Activated CD4-positive, alpha-beta T cell treated with anti-CD3 and anti-CD28 coated beads, Interleukin-2, amount 50 U/mL, for 16 hours (primary cell): Measurements from ENCODE around the gene CDH22.

Source experiments
- DNase-seq: peaks from one replicate; pipeline ENCODE4 v3.0.0-alpha.2; 2020

Gene CDH22

DNA sequence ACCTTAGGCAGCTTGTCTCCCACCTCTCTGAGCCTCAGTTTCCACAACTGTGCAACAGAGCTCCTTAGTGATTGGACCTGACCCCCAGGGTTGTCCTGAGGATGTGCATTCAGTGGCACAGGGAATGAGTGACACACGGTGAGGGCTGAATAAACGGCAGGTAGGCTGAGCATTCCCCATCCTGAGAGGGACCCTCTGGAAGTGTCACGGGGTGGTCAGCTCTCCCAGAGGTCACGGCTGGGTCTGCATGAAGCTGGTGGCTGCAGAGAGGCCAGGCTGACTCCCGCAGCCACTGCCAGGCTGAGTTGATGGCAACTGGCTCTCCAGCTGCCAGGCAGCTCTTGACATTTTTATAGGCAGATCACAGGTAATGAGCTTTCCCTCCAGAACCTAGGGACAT lies 147.6 kb downstream of the CDH22 start:
- no peak for DNase-seq

DNA sequence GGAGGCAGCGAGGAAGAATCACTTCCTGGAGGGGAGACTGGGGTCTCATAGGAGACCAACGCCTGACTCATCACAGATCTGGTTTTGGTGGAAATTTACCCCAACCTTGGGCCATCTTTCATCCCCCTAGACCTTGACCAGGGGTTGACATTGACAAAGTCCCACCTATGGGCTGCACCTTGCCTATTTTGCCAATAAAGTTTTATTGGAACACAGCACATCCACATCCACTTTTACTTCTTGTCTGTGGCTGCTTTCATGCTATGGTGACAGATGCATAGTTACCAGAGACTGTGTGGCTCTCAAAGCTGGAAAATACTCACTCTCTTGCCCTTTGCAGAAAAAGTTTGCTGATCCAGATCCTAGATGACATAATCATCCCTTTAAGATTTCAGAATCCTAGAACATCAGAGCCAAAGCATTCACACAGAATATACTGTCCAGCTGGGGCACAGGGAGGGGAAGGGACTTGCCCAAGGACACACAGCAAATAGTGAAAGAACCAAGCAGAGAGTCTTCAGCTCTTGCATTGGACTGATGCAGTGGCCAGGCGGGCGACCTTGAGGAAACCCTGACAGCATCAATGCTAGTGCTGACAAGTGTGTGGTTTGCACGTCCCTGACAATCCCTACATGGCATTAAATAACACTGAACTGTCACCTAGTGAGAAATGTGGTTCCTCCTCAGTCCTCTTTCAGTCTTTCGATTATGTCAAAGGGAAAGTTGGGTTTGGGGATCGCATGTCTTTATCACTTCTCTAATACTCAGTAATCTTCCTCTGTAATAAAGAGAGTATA lies 149.0 kb downstream of the CDH22 start:
- no peak for DNase-seq

DNA sequence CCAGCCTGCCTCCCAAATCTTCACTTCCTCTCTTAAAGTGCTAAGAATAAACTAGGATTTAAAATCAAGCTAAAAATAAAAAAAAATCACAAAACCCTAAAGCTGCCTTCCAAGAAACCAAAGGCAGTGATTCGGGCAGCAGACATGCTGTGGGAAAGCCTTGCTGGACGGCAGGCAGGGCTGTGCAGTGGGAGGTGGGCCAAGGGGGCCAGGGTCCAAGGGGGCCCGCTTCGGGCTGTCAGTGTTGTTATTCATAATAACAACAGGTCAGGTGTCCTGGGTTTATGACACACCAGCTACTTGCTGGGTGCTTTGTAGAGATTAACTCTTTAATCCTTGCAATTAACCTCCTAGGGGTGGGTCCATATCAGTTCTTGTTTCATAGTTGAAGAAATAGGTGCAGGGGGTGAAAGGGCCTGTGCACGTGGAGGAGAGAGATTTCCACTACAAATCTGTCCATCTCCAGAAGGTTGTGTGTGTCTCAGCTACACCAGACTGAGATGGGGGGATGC lies 149.8 kb downstream of the CDH22 start:
- no peak for DNase-seq

DNA sequence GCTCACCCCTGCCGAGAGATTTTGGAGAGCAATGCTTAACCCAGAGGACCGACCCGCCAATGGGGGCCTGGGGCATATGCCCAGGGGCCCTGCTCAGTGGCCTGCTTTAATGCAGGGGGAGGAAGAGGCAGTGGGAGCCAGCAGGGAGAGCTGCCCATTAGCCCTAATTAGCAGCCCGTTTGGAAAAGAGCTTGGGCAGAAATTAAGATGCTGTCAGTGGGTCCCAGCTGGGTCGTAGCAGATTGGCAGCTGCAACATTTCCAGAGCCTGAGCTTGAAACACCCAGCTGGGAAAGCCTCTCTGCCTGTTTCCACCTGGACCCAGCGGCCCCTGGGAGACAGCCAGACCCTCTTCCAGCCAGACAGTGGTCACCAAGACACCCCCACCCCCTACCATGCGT lies 150.7 kb downstream of the CDH22 start:
- no peak for DNase-seq

DNA sequence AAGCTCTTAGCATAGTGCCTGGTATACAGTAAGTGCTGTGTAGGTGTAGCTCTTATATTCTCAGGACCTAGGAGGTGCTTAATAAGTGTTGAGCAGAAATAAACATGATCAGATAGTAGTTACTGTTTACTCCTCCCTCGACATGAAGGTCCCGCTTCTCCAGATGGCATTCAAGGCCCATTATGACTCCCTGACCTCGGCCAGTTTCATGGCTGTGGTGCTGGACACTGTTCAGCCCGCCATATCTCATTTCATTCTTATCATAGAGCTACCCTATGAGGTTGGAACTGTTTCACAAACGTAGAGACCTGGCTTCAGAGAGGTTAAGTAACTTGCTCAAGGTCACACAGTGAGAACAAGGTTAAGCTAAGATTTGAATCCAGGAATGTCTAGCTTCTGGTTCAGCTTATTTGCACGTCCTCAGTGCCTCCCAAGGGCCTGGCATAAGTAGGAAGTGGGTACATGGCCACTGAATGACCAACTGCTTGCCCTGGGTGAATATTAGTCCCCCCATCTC lies 151.2 kb downstream of the CDH22 start:
- no peak for DNase-seq

DNA sequence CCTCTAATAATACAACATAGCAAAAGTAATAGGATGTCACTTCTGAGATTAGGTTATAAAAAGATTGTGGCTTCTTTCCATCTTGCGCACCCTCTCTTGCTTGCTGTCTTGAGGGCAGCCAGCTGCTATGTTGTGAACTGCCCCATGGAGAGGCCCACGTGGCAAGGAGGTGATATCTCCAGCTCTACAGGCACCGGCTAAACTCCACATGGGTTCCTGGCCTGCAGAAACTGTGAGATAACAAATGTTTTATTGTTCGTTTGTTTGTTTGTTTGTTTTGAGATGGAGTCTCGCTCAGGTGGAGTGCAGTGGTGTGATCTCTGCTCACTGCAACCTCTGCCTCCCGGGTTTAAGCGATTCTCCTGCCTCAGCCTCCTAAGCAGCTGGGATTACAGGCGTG lies 152.2 kb downstream of the CDH22 start:
- no peak for DNase-seq

DNA sequence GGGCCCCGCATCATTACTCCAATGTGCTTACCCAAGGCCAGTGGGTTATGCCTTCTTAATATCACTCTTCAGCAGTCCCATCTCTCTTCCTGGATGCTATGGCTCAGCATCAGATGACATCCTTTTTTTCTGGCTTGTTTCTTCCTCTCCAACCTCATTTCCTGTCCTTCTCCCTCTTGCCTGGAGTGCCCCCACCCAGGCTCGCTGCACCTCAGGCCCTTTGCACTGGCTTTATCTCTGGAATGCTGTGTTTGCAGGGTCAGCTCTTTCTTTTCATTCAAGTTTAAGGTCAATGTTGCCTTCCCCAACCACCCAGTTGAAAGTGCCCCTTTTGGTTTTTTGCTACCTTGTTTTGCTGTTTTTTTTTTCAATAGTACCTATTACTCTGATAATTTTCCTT lies 153.5 kb downstream of the CDH22 start:
- no peak for DNase-seq

DNA sequence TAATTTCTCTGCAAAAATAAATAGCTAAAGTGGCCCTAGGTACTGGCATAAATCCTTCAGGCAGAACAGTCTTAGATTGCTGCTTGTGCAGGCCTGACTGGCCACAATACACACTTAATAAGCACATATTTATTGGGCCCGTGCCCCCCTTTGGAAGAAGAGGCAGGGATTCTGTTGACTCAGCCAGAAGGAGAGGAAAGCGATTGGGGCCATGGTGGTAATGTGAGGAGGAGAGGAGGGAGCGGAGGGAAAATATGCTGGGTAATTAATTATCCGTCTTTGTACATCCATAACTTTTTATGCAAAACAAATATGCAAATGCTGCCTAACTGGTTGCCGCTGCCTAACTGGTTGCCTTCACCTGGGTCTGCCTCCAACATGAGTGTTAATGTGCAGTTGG lies 154.0 kb downstream of the CDH22 start:
- no peak for DNase-seq

DNA sequence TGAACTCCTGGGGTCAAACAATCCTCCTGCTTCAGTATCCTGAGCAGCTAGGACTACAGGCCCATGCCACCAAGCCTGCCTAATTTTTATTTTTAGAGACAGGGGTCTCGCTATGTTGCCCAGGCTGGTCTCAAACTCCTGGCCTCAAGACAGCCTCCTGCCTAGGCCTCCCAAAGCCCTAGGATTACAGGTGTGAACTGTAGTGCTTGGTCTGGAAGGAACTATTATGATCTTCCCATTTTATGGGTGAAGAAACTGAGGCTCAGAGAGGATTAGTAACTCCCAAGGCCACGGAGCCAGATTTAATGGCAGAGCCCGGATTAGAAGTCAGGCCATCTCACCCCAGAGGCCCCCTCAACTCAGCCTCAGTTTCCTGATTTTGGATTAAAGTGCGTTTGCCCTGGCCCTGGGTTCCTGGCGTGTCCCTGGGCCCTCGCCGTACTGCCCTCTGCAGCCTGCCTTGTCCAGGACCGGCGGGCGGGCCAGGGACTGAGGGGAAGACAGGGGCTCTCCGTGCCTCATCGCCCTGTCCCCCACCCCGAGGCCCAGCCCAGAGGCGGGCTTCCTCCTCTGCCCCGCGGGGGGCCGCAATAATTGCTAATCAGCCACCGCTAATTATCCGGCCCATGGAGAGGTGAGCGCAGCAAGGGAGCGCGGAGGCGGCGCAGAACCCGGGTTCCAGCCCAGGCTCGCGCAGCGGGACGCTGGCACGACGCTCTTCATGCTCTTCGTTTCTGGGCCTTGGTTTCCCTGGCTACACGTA lies 155.3 kb downstream of the CDH22 start:
- DNase-seq: no peak

DNA sequence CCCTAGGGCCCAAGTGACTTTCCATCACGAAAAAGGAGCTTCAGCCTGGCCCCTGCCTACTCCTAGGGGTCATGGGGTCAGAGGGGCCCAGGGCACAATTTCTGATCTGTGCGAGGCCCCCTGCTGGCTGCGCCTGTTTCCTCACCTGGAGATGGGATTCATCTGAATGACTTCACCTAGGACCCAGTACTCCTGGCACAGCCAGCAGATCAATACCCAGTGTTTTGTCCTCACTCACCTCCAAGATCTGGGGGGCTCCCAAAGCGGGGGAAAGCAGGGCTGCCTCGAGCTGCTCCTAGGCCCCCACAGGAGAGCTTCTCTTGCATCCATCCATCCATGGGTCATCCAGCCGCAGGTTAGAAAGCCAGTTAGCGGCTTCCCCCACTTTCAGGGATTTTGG lies 156.4 kb downstream of the CDH22 start:
- DNase-seq: peak; percentile 15

DNA sequence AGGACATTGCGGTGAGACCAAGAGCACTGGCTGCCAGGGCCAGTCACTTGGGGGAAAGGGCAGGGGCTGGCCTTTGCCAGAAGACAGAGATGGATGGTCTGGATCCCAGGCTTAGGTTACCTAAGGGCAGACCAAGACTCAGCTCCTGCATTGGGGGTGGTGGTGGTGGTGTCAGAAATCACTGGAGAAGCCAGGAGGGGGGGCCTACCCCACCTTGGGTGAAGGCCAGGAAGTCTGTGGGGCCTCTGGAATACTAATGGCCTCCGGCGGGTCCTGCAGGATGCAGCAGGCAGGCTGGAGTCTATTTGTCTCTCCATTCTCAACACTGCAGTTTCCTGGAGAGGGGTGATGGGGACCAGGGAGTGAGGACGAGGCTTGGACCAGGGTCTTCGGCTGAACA lies 157.4 kb downstream of the CDH22 start:
- no peak for DNase-seq

DNA sequence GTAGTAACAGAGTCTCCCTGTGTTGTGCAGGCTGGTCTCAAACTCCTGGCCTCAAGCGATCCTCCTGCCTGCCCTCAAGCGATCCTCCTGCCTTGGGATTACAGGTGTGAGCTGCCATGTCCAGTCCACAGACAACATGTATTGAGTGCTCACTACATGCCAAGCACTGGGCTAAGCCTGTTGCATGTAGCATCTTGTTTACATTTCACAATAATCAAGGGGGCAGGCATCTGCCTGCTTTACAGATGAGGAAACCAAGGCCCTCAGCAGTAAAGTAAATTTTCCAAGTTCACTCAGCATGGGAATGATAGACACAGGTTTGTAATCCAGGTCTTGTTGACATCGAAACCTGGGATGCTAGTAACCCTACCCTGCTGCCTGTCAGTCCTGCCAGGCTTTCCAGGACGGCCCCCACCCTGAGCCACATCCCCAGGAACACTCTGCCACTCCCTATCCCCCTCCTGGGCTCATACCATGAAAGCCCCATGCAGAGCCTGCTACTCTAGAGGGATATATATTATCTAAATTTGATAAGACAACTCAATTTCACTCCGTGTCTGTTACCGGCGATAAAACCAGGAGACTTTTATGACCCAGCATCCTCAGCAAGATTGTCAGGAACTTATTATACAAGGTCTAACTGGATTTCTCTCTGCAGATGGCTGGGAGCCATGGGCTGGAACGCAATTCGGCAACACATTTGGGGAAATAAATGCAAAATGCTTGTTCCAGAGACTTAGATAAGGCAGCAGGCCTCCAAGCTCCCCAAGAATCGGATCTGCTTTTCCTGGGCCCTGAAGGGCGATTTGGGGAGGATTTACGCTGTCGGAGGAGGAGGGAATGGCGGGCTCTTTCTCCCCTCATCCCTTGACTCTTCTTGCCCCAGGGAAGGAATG lies 159.7 kb downstream of the CDH22 start:
- DNase-seq: no peak

DNA sequence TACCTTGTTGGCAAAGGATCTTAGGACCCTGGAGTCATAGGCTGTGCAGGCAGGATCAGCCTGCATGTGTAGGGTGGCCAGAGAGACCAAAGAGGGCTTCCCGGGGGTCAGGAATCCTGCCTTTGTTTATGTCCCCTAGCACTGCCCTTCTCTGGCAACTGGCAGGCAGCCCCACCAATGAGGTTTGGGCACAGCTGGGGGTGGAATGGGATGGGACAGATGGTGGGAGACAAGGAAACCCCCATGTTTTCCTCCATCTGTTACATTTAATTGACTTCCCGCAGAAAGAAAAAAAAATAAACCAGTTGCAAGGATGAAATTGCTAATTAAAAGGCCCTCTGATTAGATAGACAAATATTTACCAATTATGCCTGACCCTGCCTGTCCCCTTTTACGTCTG lies 162.6 kb downstream of the CDH22 start:
- no peak for DNase-seq

DNA sequence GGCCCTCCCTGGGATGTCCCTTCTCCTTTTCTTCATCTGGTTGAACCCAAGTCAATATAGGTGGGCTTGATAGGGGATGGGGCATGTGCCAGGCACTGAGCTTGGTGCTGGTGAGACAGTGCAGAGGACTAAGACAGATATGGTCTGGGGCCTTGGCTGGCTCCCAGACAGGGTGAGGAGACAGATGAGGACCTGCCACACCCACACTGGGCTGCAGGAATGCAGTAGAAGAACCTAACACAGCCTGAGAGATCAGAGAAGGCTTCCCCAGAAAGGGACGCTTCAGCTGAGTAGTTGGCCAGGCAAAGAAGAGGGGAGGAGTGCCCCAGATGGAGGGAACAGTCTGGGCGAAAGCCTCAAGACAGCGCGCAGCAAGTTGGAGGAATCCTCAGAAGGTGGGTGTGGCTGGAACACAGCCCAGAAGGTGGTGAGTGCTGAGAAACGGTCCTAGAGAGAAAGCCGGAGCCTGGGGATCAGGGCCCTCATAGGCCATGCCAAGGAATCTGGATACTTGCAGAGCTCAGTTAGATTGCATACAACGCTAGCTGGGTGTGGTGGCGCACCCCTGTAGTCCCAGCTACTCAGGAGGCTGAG lies 163.8 kb downstream of the CDH22 start:
- no peak for DNase-seq

DNA sequence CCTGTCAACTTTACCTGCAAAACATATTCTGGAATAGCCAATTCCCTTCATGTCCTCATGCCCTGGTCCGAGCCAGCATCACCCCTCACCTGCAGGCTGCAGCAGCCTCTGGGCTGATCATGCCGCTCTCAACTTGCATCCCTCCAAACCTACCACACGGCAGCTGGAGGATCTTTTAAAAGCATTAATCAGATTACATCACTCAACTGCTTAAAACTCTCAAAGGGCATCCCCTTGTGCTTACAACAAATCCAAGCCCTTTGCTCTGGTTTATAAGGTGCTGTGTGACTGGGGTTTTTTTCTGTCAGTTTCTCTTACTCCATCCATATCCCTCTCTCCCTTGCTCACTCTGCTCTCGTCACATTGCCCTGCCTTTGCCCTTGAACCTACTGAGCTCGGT lies 166.2 kb downstream of the CDH22 start:
- no peak for DNase-seq

DNA sequence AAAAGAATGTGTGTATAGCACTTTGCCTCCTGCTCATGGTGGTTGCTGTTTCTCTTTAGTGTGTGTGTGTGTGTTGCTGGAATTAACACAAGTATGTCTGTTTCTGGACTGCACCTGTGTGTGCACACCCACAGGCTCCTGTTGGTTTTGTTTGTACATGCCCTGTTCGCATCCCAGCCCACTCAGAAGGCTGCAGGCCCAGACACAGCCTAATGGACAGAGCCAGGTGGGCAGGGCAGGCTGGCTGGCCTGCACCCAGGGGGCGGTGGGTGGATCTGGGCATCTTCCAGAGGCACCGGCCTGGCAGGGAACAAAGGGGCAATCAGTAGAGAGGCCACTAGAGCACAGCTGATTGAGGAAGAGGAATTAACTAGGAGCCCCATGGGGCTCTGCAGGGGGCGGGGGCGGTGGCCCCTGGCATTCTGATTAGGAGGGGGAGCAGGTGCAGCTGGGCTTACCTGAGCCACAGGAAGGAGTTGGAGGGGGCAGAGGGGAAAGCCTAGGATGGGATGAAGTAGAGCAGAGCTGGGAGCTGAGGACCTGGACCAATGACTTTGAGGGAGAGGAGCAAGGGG lies 168.3 kb downstream of the CDH22 start:
- no peak for DNase-seq

DNA sequence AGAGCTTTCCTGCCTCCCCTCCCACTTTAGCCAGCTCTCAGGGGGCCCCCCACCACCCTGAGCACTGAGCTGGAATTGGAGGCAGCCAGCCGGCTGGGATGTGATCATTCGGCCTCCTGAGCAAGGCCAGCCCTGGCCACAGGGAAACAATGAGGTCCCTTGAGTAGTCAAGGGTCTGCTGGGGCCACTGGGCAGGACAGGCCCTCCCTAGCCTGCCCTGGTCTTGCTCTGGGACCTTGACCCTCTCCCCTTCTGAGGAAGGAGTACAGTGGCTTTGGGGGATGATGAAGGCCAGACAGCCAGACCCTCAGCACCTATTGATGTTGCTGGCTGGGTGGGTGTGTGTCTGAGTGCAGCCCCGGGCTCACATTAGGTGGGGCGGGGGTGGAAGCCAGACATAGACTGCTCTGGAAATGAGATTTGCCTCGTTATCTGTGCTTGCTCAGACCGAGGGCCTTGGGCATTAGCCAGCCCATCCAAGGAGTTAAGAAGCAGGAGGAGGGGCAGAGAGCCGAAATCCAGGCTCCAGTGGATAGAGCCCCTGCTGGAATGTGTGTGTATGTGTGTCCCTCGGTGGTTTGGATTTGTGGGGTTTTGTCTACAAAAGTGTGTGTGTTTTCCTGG lies 168.9 kb downstream of the CDH22 start:
- DNase-seq: no peak

DNA sequence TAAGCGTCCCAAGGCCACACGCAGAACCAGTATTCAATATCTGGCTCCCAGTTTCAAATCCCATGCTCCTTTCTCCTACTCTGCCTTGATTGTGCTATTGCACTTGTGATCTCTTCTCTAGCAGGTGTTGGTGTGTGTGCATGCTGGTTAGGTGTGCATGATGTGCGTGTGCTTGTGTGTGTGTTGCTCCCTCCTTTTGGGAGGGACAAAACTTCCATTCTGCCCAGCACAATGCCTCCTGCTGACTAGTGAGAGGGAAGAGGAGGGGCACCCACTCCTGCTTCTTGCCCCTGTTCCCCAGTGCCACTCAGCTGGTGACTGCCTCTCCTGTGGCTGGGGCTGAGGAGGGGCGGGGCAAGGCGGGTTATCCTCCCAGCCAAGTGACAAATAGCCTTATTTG lies 170.5 kb downstream of the CDH22 start:
- DNase-seq: no peak

DNA sequence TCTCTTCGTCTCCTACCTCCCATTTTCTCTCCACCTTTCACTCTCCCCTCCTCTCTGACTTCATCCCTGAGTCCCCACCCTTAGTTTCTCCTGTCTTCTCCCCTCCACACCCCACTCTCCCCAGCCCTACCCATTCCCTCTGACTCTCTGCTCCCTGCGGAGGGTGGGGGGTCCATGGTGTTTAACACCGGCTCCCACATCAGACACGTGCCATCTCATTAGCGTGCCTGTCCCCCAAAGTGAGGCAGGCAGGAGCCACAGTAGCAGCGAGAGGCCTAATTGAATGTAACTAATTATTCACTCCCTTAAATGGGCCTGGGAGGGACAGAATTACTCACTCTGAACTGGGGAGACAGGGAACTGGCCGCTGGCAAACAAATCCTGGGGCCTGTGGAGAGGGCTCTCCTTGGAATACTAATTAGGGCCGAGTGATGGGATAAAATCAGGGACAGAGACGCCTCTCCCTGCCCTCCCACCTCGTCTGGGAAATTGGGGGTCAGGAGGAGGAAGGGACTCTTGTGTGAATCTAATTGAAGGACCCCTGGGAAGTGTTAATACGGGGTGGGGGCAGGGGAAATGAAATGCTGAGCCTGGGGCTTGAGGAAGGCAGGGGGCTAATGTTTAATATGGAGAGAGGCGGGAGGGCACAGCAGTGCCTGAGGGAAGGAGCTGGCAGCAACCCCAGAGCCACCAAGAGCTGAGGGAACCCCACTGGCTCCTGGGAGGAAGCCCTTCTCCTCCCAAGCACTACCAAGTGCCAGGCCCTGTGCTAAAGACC lies 172.3 kb downstream of the CDH22 start:
- no peak for DNase-seq

DNA sequence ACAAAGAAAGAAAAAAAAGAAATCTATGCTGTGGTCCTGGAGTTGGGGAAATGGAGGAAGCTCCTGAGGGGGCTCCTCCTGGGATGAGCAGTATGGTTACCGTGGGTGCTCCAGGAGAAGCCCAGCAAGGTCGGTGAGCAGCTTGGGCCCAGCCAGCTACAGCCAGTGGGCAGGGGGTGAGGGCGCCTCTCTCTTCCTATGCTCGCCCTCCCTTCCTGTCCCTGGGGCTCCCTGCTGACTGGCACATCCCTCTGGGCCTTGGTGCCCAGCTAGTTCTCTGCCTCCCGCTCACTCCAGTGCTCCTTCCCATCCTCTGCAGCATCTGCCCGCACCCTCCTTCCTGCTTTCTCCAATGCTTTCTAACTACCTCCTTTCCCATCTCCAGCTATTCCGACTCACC lies 173.6 kb downstream of the CDH22 start:
- DNase-seq: no peak
